Right kidney (tissue), 1 donor: ENCODE measurements around the gene ETDC.

ENCODE experiments used
- DNase-seq: peaks from one replicate; pipeline ENCODE4 v3.0.0-alpha.2; 2016

The ETDC gene

DNA sequence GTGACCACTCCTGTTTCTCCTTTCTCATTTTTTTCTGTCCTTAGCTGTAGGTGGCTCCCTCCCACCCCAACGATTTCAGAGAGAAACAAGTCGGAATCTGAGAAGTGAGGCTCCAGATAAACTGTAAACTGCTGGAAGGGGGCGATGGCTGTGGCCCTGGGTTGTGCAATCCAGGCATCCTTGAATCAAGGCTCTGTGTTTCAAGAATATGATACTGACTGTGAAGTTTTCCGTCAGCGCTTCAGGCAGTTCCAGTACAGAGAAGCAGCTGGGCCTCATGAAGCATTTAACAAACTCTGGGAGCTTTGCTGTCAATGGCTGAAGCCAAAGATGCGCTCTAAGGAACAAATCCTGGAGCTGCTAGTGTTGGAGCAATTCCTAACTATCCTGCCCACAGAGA, 37.7 kb downstream of the ETDC start:
- DNase-seq, result no peak

DNA sequence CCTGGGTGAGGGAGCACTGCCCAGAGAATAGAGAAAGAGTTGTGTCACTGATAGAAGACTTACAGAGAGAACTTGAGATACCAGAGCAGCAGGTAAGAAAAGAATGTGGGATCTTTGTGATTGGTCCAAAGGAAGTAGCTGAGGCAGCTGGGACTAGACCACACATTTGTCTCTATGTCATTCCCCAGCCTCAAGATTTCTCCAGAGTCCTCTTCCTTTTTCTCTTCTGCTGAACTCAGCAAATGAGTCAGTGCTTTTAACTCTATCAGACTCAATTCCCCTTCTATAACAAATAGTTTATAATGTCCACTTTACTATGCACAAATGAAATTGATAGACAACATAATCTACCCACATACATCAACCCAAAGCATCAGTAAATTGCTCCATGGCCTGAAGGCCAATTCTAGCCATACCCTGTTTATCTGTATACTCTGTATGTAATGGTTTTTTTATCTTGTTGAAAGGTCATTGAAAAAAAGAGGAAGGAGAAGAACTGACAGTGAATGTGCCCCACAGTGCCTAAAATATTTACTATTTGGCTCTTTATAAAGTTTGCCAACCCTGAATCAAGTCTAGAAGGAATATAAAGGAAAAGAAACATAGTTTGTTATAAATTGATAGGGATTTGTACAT, 38.2 kb downstream of the ETDC start:
- DNase-seq, result no peak

DNA sequence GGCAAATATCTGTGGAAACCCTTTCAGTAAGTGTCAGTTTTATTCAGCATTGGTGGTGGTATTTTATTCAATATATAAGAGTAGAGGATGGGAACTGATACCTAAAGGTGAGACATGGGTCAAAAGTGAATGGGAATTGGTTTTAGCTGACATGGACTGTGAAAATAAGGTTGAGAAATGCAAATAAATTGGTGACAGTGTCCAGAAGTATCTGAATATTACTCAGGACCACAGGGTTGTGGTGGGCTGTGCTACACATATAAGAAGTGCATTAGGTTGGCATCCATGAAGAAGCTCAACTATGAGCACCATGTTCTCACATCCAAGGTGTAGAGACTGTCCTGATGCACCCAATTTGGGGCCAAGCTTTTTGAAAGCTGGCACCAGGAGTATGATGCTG, 45.0 kb downstream of the ETDC start:
- DNase-seq, result no peak
